Fibroblast of the conjunctiva (primary cell): ENCODE results near the gene DEXI.
"Not testable (repeated sequence)": the region's sequence is repeated elsewhere in the genome, so short reads cannot be mapped to it uniquely, and the experiment has no call there.

Source experiments
- DNase-seq: peaks from one replicate; pipeline ENCODE4 v3.0.0-alpha.2; 2010; ENCODE audit warnings: low read depth

Gene DEXI

DNA sequence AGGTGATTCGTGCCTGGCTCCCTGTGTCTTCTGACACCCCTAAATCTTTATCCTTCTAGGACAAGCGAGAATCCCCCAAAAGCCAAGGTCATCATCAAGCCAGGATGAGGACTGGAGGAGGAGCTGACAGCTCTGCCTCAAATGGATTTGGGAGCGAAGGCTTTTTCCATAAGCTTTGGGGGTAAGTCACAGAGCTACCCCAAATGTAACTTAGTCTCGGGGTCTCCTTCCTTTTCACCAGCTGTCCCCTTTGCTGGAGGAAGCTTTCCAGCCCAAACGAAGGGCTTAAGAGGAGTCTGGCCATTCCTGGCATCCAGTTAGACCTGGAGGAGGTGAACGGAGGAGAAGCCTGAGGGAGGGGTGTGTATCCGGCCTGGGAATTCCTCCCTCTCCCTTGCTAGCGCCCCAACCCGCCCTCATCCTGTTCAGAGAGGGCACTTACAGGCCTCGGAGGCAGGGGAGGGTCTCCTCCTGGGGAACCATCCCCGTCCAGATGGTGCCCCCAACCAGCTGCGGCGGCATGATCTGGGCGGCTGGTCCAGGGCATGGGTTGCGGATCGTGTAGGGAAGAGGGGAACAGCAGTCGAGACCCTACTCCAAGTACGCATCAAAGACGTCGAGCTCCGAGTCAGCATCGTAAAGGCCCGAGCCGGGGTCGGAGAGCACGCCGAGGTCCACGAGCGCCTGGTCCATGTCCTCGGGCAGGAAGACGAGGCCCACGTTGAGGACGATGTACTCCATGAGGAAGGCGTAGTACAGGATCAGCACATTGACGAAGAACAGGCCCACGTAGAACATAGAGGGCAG is 938 bp downstream of the DEXI start:
- DNase-seq, result no peak

DNA sequence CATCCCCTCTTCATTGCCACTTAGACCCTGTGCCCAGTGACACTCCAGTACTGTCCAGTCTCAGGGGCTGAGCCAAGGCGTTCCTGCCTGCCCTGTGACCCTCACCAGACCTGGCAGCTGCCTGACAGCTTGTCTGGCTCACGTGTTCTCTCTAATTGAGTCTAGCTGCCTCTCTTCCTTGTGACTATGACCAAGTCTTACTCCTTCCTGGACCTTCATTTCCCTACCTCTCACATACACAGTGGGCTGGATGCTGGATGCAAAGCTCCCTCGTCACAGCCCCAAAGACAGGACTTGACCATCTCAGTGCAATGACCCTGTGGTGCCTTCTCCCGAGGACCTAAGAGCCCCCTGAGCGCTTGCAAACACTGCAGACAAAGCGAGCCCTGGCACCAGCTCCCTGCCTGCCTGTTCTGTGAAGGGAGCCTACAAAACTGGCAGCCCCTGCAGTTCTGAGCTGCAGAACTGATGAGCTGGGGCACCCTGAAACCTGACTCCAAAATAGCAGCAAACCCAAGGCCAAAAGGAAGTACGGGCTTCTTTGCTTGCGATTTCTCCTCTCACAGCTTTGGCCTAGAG is 1.7 kb downstream of the DEXI start:
- no peak for DNase-seq

DNA sequence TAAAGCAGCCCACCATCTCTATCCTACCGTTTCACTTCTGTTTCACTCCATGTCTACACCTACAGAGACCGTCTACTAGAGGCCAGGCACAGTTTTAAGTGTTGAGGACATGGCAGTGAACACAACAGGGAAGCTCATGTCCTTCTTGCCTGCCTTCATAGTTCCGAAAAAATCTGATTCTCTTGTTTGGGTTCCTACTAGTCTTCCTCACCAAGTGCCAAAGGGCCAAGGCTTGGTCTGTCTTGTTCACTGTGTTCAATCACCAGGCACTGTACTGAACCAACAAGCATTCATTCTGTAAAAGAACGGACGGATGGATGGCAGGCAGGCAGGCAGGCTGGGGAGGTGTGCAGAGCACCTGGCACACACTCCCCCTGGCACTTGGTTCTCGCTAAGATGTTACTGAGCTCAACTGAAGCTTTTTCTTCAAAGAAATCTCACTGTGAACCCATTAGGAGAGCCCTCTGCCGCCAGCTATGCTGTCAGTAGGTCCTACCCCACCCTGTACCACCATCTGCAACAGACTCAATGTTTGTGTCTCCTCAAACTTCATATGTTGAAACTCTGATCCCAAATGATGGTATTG is 2.5 kb downstream of the DEXI start:
- DNase-seq, result no peak

DNA sequence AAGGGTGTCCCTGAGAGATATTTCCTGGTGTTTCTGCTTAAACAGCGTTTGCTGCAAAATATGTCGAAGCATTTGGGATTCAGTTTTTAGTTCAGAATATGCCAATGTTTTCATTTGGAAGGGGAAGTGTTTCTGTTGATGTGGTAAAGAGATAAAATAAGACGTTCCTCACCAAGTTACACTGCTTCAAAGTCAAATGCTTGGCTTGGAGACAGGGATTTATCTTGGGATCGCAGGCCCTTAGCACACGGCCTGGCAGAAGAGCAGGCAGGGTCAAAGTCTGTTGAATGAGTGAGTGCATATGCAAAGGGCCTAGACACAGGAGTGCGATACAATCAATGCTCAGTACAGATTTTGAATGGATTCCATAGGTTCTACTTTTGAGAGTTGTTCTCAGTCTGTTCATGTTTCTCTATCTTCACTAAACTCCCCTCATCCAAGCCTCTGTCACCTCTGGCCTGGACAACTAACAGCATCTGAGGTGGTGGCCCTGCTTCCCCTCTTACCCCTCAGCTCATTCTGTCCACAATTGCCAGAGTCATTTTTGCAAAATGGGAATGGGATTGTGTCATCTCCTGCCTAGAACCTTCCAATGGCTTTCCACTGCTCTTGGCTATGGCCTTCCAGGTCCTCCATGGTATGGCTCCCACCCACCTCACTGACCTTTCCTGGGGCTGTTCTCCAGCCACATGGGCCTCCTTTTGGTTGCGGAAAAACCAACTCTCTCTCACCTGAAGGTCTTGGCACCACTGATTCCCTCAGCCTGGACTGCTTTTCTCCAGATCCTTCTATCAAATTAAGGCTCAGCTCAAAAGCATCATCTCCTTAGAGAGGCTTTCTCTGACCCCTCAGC is 3.2 kb downstream of the DEXI start:
- DNase-seq, result no peak

DNA sequence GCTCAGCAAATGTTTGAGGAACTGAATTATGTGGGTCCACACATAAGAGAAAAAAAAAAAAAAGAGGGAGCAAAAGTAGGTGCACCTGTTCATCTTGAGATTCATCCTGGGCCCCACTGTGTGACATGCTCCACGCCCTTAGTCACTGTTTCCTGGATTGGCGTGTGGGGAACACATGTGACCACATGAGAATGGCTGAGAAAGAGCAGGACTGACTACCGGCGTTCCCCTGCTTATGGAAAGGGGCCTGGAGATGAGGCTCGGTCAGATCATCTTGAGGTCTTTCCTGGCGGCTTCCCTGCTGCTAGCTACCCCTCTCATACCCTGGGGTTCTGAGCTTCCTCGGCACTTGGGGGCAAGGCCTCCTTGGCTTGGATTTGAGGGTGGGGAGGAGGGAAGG is 3.9 kb downstream of the DEXI start:
- DNase-seq, result no peak

DNA sequence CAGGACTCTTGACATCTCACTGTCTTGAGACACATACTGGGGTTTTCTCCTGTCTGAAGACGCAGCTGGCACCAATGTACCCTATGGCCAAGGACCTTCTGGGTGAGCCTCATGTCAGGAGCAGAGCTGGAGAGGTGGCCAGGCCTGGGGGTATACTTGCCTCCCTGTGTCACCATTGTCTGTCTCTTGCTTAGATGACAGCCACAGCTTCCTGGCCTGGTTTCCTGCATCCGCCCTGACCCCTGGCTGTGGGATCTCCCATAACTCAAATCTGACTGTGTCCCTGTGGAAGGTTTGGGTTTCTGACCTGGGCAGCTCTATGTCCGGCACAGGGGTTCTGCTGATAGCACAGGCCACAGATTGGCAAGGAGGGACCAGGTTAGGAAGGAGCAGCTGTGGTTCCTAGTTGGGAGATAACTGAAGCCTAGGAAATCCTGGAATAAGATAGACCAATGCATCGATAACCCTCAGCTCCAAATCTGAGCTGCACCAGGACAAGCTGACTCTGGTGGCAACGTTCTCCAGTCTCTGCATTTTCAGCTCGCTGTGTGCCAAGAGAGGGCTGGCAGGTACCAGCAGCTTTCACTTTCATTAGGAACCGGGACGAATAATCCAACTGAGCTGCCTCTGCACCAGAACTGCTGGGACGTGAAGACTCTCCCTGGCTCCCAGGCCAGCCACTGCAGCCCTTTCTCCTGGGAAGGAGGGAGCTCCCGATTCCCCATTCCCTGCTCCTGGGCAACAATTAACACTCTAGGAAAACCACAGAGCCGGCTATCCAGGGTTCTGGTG is 5.0 kb downstream of the DEXI start:
- no peak for DNase-seq

DNA sequence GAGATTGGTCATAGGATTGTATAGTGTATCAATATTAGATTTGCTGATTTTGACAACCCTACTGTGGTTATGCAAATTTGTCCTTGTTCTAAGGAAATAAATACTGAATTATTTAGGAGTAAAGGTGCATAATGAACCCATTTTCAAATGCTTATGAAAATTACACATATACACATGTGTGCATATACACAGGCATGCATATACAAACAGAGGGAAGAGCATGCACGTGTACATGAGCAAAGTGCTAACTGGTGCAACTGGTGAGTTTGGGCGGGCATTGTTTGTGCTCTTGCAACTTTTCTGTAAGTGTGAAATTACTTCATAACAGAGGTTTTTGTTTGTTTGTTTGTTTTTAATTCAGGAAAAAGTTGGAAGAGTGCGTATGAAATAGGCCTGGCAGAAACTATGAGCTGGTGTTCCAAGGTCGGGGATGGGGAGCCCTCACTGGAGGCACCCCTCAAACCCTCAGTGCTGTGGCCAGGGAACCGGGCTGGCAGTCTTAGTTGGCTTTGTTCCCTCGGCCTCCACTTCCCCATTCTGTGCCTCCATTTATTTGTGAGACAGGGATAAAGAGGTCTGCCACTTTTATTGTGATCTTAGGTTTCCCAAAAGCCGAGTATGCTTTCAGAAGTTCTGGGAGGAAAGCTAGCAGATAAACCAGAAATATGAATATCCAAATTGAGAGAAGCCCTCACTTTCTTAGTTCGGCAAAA is 5.8 kb downstream of the DEXI start:
- DNase-seq, result no peak

DNA sequence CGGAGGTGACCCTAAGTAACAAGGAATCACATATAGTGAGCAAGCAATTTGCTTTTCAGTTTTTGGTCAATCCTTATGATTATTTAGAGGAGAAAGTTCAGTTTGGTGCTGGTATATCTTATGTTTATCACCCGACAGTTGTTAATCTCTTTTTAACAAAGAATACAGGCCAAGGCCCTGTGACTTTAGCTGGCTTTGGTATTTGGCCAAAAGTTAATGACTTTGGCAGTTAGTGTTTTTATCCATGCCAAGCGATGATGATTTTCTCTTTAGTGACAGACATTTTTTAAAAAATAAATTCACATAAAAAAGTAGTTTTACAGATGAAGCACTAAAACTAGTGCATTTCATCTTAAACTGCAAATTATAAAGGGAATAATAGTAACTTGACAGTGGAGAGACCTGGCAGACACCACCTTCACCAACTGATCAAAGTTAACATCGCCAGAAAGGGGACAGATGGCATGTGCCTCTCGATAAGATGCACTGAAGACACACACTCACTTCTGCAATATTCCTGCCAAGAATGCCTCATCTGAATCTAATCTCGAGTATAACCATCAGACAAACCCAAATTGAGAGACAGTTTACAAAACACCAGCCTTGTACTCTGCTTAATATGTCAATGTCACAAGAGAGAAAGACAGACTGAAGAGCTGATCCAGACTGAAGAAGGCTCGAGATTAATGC is 6.9 kb downstream of the DEXI start:
- DNase-seq, result no peak

DNA sequence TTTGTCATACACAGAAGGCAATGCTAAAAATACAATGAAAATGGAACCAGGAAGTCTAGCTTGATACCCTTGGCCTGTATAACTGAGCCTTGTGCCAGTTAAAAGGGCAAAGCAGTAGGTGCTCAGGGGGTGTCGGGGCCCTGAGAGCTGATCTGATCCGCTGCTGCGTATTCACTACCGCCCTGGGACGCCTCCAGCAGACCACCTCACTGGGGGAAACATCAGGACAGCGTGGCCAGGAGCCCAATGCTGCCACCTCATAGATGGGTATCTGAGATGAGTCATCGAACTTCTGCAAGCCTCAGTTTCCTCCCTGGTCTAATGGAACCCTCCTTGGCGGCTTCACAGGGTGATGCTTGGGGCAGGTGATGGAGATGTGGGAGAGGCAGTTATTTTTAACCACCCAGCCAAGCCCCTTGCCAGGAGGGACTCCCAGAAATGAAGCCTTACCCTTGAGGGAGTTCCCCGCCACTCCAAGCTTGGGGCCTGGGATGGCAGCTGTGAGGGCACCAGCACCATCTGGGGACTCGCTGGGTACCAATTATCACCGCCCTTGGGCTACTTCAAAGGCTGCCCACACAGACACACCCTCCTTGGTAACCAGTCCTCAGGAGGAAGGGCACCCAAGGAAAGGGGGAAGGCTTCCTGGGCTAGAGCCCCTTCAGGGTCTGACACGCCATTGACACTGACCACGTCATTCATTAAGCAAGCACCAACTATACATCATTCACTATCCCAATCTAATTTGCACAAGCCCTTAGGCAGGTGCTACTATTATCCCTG is 7.8 kb downstream of the DEXI start:
- DNase-seq, result no peak

DNA sequence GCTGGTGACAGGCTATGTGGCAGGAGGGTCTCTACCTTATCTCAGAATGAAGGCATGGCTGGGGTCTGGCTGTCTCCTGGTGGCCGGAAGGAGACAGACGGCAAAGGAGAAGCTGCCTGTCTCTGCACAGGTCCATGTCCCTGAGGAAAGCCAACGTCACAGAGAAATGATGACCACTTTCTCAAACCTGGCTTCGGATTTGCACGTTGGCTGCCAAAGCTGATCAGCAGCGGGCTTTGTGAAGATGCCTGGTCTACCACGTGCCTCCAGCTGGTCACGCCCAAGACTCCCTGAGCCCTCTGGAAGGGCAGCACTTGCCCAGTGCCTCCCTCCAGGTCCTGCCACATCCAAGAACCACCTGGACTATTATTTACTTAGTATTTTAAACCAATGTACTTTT is 8.4 kb downstream of the DEXI start:
- DNase-seq, result no peak

DNA sequence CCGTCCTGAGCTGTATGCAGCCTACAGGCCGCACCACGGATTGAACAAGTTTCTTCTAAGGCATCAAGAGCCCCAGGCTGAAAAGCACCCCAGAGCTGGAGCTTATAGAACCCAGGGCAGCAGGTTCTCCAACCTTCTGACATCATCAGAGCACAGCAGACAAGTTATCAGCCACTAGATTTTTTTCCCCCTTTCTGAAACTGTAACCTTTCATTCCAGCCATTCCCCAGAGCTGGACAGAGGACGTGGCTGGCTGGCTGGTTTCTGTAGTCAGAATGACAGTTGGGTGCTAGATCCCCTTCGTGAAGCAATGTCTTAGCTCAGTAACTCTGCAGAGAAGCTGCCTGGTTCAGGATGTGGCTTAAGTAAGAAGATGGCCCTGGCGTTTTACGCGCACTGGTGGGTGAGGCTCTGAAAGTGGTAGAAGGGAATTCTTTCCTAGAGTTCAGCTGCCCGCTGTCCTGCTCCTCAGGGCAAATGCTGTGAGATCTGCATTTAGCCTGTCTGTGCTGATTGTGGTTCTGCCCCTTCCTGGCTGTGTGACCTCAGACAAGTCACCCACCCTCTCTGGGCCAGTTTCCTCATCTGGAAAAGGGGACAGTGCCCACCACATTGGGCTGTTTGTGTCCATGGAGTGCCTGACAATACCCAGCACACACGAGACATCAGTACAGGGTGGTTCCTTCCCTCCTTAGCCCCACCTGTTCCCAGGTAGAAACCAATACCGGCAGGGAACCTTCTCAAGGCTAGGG is 9.1 kb downstream of the DEXI start:
- no peak for DNase-seq

DNA sequence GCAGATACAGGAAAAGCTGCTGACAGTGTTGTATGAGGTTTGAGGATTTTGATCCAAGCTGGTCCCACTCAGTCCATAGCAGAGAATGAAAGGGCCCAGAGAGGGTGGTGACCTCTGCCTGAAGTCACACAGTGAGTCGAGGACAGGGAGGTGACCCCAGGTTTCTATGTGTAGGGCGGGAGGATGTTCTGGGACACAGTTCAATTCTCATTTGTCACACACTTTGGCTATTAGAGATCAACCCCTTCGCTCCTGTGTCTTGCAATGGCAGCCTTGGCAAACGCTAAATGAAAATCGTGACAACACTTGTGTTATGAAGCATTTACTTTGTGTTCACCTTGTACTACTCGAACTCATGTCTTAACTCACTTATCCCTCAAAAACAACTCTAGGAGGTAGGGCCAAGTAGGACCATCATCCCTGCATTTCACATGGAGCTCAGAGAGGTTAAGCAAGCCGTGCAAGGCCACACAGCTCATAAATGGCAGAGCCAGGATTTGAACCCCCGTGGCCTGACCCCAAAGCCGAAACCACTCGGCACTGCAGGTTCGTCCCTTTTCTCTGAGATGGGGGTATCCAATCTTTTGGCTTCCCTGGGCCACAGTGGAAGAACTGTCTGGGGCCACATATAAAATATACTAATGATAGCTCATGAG is 10.2 kb downstream of the DEXI start:
- DNase-seq, result no peak

DNA sequence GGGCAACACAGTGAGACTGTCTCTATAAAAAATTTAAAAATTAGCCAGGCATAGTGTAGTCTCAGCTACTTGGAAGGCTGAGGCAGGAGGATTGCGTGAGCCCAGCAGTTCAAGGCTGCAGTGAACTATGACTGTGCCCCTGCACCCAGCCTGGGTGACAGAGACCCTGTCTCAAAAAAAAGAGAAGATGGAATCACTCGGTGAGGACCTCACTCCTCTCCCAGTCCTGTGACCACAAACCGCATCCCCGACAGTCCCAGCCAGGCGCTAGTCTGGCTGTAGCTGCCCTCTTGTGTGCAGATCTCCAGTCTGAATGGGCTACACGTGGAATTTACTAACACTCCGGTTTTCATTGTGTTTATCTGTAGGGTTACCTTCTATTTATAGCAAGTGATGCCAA is 11.1 kb downstream of the DEXI start:
- DNase-seq, result no peak

DNA sequence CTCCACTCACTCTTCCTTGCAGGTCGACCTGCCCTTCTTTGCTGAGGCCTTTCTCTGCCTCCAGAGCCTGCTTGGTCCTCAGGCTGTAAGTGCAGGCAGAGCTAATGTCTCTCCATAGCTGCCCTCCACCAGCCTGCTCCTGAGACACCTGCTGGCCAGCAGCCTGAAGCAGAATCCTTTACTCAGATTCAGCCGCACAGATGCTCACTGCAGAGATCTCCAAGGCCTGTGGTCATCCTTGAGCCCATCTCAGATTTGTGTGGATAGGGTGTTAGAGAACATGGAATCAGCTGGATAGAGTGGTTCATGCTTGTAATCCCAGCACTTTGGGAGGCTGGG is 11.5 kb downstream of the DEXI start:
- DNase-seq, result no peak

DNA sequence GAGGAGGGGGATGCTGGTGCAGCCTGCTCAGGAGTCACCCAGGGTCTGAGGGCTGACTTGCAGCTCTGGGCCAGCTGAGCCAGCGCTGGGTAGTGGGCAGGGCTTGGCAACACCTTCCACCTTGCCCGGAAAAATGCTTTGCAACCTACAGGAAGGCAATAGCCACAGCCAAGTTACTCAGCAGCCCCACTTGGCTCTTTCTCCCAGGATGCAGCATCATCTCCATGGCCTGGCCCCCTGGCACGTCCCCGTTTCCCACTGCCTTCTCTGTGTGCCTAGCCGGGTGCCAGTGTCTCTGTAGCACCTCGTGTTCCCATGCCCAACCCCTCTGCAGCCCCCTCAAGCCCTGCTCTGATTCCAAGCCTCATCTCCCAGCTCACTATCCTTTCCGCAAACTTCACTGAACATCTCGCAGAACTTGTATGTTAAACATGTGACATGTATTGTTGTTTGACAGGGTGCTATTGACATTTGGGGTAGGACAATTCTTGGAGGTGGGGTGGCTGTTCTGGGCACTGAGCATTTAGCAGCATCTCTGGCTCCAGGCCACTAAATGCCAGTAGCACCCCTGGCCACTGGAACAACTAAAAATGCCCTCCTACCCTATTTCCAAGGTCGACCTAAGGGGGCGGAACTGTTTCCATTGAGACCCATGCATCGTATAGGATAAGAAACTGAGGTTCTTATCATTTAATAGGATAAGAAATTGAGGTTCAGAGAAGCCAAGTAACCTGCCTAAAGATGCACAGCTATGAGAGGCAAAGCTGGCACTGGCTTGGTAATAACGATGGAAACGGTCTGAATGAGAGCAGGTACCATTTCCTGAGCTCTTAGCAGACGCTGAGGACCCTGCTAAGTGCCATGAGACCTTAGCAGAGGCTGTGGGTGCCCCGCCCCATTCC is 12.2 kb downstream of the DEXI start:
- no peak for DNase-seq

DNA sequence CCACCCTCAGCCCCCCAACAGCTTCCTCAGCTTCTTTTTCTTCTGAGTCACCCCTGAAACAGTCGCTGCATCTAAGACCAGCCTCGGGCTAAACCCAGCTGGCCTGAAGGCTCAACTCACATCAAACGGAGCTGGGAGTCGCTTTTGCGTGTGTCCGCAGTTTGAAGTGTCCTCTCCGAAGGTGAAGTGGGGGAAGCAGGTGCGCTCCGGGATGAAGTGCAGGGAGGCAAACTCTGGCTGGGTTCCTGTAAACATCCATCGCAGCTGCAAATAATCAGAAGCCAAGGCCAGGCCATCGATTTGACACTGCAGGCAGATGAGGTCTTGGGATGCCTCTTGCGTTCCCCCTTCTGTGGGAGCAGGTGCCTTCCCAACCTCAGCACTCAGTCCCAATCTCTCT is 13.2 kb downstream of the DEXI start:
- not testable (repeated sequence) for DNase-seq

DNA sequence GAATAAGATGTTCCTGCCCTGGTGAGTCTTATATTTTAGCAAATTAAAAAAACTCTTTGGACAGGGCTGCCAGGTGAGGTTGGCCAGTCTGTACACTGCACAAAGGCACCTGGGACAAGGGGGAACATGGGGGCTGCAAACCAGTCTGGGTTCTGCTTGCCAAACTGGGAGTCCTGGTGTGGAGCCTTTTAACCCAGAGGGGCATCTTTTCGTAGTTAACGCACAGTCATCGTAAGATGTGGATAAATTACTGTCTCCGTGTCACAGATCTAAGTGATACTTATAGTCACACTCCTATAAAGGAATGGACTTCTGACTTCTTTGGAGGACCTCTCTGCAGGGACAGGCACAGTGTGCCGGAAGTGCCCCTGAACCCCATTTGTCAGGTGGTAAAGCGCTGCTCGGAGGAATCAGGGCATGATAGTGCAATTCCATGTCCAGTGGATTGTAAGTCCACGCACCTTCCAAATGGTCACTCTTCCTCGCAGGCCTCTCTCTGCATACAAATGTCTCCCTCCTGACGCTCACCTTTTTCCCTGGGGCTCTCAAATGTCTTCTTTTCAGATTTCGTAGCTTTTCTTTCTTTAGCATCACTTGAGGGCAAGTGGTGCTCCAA is 14.7 kb downstream of the DEXI start:
- DNase-seq, result no peak
